IPS-NIHi7 (cell line): ENCODE results near the gene BNIP3.
"Not testable (repeated sequence)": the region's sequence is repeated elsewhere in the genome, so short reads cannot be mapped to it uniquely, and the experiment has no call there.

Source experiments
- DNase-seq: peaks from one replicate; pipeline ENCODE4 v3.0.0; 2012; ENCODE audit warnings: mixed read lengths; ENCODE audit errors: extremely low spot score

BNIP3 gene

DNA sequence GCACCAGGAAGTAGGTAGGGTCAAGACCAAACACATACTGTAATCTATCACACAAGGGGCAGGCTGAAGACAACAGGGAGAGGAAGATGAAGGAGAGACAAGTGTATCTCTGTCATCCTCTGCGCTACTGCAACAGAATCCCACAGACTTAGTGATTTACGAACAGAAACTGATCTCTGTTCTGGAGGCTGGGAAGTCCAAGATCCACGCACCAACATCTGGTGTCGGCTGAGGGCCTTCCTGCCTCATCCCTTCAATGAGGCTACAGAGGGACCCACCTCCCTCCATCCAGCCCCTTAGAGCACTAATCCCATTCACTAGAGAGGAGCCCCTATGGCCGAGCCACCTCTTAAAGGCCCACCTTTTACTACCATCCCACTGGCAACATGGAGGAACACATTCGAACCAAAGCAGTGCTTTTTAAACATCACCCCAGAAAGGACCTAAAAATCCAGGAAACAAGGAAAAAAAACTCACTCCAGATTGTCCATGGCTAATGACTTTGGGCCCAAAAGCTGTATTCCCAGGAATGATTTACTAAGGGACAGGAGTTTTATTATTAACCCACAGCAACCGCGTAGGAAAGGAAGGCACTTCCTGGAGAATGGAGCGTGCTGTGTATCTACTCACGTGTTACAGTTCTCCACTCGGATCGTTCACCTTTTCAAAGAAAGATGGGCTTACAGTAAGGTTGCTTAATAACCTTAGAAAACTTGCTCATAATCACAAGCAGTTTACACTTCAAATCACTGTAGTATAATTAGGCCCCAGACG lies 4.2 kb downstream of the BNIP3 start:
- no peak for DNase-seq

DNA sequence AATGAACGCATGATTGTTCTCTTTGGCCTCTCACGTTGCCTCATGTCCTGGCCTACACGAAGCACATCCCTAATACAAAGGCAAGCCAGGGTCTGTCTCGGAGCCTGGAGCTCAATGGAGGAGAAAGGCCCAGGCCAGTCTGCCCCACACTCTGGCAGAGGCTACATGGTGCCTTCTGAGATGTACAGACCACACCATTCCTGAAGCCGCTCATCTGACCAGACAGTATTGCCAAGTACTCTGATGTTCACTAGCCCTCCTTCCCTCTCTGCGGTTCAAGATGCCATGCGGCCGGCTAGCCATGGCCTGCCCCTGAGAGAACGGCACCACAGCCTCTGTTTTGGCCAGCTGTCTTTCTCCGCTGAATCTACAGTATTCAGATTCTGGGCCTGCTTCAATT lies 5.9 kb downstream of the BNIP3 start:
- no peak for DNase-seq

DNA sequence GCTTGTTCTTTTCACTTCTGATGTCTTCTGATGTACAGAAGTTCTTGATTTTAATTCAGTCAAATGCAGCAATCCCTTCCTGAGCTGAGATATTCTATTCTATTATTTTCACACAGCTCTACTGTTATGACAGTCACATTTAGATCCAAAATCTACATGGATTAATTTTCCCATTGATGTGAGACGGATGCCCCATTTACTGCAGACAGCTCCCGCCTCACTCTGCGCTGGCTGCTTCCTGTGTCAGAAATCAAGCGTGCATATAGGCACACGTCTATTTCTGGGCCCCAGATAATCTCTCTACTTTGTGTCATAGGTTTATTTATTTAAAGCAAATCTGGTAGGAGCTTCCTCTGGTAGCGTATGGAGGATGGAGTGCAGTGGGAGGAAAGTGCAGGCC lies 6.7 kb downstream of the BNIP3 start:
- DNase-seq, result no peak

DNA sequence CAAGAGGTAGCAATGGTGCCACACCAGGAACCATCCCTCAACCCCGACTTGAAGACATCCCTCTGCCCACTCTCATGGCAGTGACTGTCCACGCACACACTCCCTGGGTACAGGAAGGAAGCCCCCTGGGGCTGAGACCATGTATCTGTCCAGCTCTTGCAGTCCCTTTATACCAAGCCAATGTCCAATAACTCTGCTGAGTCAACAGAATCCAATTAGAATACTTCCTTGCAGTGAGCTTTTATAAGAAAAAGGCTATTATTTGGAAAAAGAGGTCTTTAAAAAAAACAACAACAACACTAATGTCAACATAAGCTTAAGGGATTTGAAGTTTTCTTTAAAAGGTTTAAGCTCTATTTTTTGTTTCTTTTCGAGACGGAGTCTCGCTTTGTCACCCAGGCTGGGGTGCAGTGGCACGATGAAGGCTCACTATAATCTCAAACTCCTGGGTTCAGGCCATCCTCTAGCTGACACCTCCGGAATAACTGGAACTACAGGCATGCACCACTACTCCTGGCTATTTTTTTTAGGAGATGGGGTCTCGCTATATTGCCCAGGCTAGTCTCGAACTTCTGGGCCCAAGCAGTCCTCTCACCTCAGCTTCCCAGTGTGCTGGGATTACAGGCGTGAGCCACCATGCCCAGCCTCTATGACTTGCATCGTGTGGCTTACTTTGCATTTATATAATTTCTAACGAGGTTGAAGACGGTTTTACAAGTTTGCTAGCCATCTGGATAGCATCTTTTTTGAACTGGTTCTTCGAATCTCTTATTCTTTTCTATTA lies 7.5 kb downstream of the BNIP3 start:
- no peak for DNase-seq

DNA sequence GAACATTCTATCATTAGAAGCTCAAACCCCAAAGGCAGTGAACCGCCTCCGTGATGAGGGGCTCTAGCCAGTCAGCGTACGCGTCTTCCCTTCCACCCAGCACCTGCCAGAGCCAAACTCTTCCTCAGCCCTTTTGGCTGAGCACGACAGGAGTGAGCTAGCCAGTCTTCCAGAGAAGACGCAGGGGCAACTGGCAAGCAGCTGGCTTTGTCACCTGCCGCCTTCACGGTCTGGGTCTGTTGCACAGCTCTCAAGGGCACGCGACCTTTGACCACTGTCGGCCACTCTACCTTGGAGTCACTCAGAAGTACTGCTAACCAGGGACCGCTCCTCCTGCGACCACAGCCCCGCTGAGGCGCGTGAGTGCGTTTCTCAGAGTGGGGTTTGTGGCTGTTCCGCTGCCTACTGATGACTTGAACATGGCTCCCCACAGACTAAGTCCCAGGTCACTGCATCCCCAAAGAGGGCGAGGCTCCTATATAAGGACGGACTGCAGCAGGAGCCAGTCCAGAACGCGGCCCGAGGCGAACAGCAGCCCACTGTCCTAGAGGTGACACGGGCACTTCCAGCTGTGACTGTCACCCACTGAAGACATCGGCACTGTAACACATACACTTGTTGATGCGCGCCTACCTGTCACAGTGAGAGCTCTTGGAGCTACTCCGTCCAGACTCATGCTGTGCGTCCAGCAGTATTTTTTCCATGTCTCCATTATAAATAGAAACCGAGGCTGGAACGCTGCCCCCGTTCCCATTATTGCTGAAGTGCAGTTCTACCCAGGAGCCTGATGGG lies 8.4 kb downstream of the BNIP3 start:
- no peak for DNase-seq

DNA sequence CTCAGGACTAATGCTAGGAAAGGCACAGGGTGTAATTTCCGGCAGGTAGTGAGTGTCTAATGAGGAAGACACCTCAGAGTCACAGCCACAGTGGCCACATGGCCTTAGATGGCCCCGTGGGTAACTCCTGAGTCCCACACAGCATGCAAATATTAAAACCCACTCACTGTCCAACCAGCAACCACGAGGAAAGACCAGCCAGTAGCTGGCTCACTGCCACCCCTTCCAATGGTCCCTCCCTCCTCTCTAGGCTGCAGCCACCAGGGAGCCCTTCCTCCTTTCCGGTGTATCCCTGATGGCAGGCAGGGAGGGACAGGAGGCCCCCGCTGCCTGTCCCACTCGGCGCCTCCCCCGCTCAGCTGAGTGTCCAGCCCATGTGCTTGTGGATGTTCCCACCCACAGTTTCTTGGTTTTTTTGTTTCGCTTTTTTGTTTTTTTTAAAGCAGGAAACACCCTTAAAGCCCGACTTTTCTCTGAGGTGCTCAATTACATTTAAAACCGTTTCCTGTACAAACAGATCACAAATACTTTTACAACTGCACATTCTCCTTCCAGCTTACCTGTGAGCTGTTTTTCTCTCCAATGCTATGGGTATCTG lies 9.2 kb downstream of the BNIP3 start:
- DNase-seq, result no peak

DNA sequence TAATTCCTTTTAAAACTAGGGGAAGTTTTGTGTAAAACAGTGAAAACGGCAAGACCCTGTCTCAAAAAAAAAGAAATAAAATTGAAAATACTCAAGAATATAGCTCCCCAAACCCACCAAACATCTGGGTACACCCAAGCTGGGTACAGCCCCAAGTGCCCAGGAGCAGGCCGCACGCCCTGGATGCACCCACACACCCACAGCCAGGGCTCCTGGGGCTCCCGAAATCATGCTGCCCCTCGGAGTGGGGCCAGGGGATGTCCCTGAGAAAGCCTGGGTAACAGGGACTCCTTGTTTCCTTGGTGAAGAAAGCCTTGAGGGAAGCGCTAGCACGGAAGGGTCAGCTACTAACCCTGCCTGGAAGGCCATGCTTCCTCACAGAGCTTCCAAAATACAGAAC lies 10.1 kb downstream of the BNIP3 start:
- DNase-seq, result no peak

DNA sequence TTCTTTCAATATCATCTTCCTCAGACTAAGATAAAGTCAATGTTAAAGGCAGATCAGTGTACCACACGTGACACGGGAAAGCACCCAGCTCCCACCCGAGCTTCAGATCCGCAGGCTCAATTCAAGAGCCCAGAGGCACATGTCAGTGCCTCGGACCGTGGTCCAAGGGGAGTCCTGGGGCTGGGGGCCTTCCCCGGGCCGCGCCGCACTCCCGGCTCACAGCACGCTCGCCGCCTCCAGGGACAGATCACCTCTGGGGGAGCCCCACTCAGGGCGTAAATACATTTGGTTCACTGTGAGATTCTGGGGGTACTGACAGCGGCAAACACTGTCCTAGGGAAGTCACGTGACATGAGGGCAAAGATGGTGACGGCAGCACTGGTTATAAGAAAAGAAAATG lies 10.8 kb downstream of the BNIP3 start:
- no peak for DNase-seq

DNA sequence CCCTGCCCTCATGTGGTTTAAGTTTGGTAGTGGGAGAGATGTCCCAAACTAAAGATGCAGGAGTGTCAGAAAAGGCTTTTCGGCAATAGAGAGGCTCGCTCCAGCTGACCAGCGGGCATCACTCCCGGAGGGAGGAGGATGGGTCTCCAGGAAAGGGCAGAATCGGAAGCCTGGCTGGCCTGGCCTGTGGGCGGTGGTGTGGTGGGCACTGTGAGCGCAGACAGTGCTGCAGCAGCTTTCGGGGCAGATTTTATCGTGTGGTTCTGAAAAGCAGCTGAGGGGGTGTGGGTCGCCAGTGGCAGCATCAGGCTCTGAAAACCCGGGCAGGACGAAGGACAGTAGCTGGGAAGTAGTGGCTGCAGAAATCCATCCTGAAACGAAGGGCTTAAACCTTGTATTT lies 12.8 kb downstream of the BNIP3 start:
- no peak for DNase-seq

DNA sequence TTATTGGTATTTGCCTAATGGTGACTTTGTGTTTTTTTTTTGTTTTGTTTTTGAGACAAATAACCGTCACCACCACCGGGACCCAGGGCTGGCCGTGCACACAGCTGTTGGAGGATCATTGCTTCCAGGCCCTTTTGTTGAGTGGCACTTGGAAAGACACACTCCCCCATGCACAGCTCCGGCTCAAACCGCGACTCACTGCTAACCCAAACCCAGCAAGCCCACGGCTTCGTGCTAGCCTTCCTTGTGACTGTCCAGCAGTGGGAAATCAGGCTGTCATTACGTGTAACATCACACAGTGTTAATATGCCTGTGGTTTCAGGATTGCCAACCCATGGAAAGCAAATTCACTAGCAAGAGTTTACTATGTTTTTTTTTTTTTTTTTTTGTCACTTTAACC lies 17.4 kb downstream of the BNIP3 start:
- DNase-seq, result no peak

DNA sequence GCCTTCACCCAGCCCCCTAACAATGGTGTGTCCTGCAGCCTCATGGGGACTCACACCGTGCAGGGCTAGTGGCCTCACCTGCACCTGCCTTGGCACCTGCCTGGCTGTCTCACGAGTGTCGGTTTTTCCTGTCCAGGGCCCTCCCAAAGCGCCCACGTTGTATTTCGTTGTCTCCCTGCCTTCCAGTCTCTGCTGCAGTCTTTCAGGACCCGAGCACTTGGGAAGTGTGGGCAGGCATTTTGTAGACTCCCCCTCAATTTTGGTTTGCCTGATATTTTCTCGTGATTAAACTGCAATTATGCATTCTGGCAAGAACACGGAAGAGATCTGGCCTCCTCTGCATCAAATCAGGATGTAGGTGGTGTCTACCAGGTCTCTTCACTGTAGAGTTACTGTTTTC lies 17.9 kb downstream of the BNIP3 start:
- DNase-seq, result no peak

DNA sequence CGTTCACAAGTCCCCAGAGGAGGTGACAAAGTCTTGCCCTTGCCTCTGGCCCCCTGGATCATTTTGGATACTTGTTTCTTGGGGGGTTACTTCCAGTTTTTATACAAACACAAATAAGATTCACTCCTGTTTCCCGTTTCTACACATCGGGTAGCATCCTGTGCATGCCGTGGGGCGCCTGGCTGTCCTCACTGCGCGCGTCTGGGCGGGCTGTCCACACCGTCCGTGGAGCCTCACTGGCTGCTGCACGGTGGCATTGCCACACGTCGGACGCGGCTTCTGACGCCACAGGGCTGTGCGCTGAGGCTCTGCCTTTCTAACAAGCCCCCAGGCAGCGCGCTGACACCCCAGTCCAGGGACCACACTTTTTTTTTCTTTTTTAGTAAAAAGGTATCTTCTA lies 18.4 kb downstream of the BNIP3 start:
- DNase-seq, result no peak

DNA sequence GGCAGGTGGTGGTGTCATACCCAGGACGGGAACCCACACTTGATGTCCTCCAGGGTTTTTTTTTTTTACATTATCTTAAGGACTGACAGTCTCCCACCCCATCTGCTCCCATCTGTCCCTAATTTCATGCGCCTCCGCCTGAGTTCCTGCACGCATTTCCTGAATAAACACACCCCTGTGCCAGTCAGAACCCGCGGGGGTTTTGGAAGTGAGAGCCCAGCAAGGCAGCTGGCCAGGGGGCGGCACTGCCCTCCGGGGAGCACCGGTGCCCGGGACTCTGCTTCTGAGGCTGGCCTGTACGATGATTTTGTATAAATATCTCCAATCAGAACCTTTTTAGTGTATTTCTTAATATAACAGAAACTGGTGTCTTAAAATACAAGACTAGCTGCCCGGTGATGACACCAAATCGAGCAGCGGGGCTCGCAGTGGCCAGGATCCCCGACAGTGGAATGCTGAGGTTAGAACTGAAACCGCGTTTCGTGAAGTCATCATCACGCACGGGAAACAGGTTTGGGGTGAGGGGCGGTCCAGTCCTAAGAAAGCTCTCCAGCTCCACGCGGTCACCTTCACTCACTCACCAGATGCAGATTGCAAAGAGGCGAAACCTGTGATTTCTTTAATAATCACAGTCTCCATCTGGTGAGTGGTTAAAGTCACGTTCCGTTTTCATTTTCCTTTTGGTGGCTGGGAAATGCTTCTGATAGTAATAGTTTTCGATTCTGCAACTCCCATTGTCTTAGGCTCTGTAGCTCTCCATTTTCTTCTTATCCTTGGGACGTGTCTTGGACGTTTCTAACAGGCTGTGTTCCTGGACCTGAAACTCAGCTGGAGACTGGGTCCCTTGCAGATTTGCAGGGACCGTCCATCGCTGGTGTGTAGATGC lies 19.7 kb downstream of the BNIP3 start:
- no peak for DNase-seq

DNA sequence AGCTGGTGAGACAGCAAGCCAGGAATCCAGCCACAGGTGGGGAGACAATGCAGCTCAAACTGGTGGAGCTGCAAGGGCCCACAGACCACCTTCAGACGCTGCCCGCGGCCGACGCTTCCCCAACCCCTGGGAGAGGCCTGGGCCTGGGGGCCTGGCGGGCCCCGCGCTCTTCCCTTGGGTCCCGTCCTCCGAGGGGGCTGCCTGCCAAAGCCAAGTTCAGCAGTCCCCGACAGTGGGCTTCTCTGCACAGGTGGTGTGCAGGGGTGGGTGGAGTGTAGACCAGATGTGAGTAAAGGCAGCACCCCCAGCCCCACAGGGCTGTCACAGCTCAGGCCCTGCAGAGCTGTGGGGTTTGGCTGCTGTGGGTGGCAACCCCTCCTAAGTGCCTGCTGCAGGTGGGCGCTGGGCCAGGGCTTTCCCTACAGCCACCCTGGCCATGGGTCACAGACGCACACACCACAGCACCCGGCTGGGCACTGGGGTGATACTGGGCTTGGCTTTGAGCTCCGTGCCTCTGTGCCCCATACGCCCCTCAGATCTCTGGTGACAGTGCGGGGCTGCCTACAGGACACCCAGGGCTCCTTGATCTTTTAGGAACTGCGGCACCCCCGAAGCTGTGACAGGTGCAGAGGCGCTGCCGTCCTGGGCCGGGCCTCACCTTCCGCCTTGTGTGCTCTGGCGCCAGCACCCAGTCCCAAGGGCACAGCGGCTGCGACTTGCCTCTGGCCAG lies 20.5 kb downstream of the BNIP3 start:
- no peak for DNase-seq

DNA sequence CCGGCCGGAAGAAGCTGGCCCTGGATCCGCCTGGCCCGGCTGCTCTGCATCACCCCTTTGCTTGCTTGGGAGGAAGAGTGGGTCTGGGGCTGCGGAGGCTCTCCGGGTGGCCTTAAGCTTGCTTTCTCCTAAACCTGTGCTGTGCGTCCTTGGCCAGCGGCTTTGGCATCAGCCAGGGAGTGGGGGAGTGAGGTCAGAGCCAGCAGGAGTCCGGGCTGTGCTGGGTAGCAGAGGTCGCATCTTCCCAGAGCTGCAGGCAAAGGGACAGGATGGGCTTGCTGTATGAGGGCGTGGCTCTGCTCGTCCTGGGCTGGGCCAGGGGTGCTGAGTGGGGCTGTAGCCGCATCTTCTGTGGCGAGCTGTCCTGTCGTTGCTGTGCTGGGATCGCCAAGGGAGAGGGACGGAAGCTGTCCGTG lies 21.1 kb downstream of the BNIP3 start:
- DNase-seq, result no peak

DNA sequence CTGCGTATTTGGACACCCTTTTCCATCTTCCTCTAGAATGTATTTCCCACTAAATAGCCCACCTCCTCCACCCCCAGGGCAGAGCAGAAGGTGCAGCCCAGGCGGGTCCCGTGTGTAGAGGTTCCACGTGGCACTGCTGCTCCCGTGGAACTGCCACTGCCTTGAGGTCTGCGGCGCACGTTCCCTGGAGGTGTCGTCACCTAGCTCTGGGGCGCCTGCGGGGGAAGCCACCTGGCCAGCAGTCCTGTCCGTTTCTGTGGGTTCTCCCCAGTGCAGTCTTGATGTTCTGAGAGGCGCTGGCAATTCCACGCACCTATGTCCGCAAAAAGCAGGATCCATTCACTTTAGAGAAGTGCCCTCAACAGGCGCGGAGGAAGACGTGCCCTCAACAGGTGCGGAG lies 21.9 kb downstream of the BNIP3 start:
- DNase-seq, result no peak

DNA sequence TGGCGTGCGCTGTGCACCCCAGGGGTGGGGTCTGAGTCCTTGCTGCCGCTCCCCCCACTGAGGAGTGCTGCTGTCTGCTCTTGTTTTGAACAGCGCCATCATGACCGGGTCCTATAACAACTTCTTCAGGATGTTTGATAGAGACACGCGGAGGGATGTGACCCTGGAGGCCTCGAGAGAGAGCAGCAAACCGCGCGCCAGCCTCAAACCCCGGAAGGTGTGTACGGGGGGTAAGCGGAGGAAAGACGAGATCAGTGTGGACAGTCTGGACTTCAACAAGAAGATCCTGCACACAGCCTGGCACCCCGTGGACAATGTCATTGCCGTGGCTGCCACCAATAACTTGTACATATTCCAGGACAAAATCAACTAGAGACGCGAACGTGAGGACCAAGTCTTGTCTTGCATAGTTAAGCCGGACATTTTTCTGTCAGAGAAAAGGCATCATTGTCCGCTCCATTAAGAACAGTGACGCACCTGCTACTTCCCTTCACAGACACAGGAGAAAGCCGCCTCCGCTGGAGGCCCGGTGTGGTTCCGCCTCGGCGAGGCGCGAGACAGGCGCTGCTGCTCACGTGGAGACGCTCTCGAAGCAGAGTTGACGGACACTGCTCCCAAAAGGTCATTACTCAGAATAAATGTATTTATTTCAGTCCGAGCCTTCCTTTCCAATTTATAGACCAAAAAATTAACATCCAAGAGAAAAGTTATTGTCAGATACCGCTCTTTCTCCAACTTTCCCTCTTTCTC lies 26.0 kb downstream of the BNIP3 start:
- DNase-seq, result no peak

DNA sequence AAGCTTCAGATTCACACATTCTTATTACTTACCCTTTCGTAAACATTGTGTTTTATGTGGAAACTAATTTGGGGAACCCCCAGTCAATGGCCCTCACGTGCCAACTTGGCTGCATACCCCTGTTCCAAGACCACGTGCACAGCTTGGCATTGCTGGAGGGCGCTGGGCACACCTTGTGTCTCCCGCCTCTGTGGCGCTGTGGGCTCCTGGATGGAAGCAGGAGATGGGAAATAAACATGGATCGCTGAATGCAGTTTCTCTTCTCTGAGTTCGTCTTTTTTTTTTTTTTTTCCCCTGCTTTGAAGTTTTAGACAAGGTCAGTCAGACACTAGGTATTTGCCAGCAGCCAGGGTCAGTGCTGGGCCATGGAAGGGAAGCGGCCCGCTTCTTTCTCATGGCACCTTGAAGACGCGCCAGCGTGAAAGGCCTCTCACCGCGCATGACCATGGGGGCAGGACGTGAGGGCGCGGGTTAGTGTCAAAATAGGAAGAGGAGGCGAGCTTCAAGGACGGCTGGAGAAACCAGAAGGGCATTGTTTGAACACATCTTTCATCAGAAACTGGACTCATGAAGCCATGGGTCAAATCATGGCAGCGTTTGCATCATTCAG lies 27.3 kb downstream of the BNIP3 start:
- no peak for DNase-seq

DNA sequence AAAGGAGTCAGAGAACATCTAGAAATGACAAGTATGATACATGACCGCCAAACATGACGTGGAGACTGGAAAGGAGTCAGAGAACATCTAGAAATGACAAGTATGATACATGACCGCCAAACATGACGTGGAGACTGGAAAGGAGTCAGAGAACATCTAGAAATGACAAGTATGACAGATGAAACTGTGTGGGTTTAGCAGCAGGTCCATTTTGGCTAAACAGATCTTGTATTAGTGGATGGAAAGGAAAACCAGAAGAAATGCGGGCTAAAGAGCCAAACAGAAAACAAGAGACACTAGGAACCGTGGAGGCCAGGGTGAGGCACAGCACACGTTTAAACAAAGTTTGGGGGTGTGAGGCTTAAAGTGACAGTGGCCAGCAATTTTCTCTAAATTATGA lies 31.8 kb downstream of the BNIP3 start:
- DNase-seq, result not testable (repeated sequence)
